HepG2 (cell line): ENCODE data around the gene CD163L1. TPM values are rescaled to one million over a fixed set of nuclear protein-coding genes. Genes with fewer than 3 reads are reported as not detected.
"Not testable (repeated sequence)": the region's sequence is repeated elsewhere in the genome, so short reads cannot be mapped to it uniquely, and the experiment has no call there.

ENCODE experiments used
- ATAC-seq: fragments of 200-7000 bp; cut with Tn5 transposase; 3 replicates; pipeline ENCODE4 v1.9.1; 2020; ENCODE audit warnings: mild to moderate bottlenecking, moderate library complexity
- BruUV-seq: library from RNA; stranded (reverse); fragments of 400-500 nt; replicated peaks from 2 replicates; lab custom pipeline; 2021; lab: Mats Ljungman, UMichigan
- CTCF ChIA-PET: fragments of 300-600 bp; formaldehyde crosslinking; extraction: SDS; loops from one replicate; lab custom pipeline; 2021; ENCODE audit warnings: low total read pairs, inconsistent platforms, low intra/inter-chr PET ratio; lab: Yijun Ruan, JAX
- POLR2A ChIA-PET: fragments of 350-600 bp; sonication (Branson Sonifier 250); formaldehyde crosslinking; loops from one replicate; lab custom pipeline; 2020; ENCODE audit warnings: antibody characterized with exemption, inconsistent platforms; lab: Yijun Ruan, JAX
- DNase-seq: peaks from one replicate; pipeline ENCODE4 v3.0.0-alpha.2; 2015; ENCODE audit warnings: low spot score
- FAIRE-seq: peaks from 3 replicates; lab custom pipeline; 2011; peaks lifted over from hg19 to GRCh38; lab: Jason Lieb, UNC
- H2AFZ ChIP-seq: one replicate; pipeline ENCODE4 v1.6.1; 2011; ENCODE audit warnings: low read length, inconsistent platforms
- H3K27ac ChIP-seq: fragments of 300-600 bp; 3 replicates; pipeline ENCODE4 v1.8.0; 2011; ENCODE audit warnings: mixed run types, mild to moderate bottlenecking, mixed read lengths, low read length, inconsistent platforms; ENCODE audit not compliant: insufficient read depth; ENCODE audit errors: extremely low read length
- H3K27me3 ChIP-seq, 2 experiments: fragments of 200-600 bp in 1 of 2; 2 replicates in 1 of 2; 3 replicates in 1 of 2; pipeline versions ENCODE4 v1.6.0 to v1.8.0; 2011; ENCODE audit warnings: low read length in 2 of 2, mild to moderate bottlenecking in 2 of 2, moderate library complexity in 2 of 2, inconsistent platforms in 1 of 2; ENCODE audit not compliant: insufficient read depth in 2 of 2, control insufficient read depth in 1 of 2
- H3K36me3 ChIP-seq, 2 experiments: fragments of 200-600 bp in 1 of 2; replicated peaks in 1 of 2; 2 replicates in 1 of 2; 3 replicates in 1 of 2; pipeline versions ENCODE4 v1.5.1 to v1.8.0; 2011; ENCODE audit warnings: low read length in 2 of 2, inconsistent platforms in 1 of 2; ENCODE audit not compliant: insufficient read depth in 2 of 2, control insufficient read depth in 1 of 2
- H3K4me1 ChIP-seq: 2 replicates; pipeline ENCODE4 v1.5.1; 2012; ENCODE audit warnings: low read length, inconsistent platforms; ENCODE audit not compliant: insufficient read depth
- H3K4me2 ChIP-seq: 2 replicates; pipeline ENCODE4 v1.6.0; 2011; ENCODE audit warnings: low read depth, low read length, inconsistent platforms
- H3K4me3 ChIP-seq, 3 experiments: fragments of 200-600 bp in 1 of 3; sonication (generic), shearing (Covaris generic) in 1 of 3; replicated peaks in 1 of 3; 2 replicates each; pipeline ENCODE4 v1.5.1; 2011 to 2016; ENCODE audit warnings: low read length in 3 of 3, inconsistent platforms in 2 of 3, low read depth in 2 of 3, mild to moderate bottlenecking in 2 of 3, control low read depth in 1 of 3, mixed read lengths in 1 of 3; ENCODE audit not compliant: insufficient read depth in 1 of 3
- H3K79me2 ChIP-seq: one replicate; pipeline ENCODE4 v1.6.1; 2011; ENCODE audit warnings: low read length, inconsistent platforms; ENCODE audit not compliant: insufficient read depth
- H3K9ac ChIP-seq: 2 replicates; pipeline ENCODE4 v1.6.0; 2011; ENCODE audit warnings: mild to moderate bottlenecking, low read depth, low read length, inconsistent platforms; ENCODE audit not compliant: insufficient read depth
- H3K9me3 ChIP-seq: 2 replicates; pipeline ENCODE4 v1.5.1; 2012; ENCODE audit warnings: mild to moderate bottlenecking, low read length
- H4K20me1 ChIP-seq: 2 replicates; pipeline ENCODE4 v1.6.0; 2011; ENCODE audit warnings: inconsistent platforms, mild to moderate bottlenecking, low read length, moderate library complexity; ENCODE audit not compliant: insufficient read depth
- HMGA1 ChIP-seq: sonication (generic); formaldehyde crosslinking; conservative IDR thresholded peaks from 2 replicates; pipeline ENCODE4 v1.4.0; 2020; ENCODE audit warnings: missing genetic modification reagents
- KAT8 ChIP-seq: IDR thresholded peaks from 2 replicates; pipeline ENCODE4 v1.6.1; 2016; ENCODE audit warnings: missing genetic modification reagents, missing compliant biosample characterization
- NFKBIZ ChIP-seq: IDR thresholded peaks from 2 replicates; pipeline ENCODE4 v1.6.1; 2018; ENCODE audit warnings: missing genetic modification reagents, missing compliant biosample characterization
- TSC22D2 ChIP-seq: sonication (generic); formaldehyde crosslinking; IDR thresholded peaks from 2 replicates; pipeline ENCODE4 v1.5.1; 2020; ENCODE audit warnings: missing genetic modification reagents, mild to moderate bottlenecking, borderline replicate concordance
- ZFYVE20 ChIP-seq: sonication (generic); formaldehyde crosslinking; IDR thresholded peaks from 2 replicates; pipeline ENCODE4 v1.8.0; 2023; ENCODE audit warnings: low read depth, mild to moderate bottlenecking, moderate library complexity, missing genetic modification reagents, borderline replicate concordance
- ZNF772 ChIP-seq: sonication (generic); formaldehyde crosslinking; IDR thresholded peaks from 2 replicates; pipeline ENCODE4 v1.5.0; 2020; ENCODE audit warnings: mild to moderate bottlenecking, missing genetic modification reagents
- ZNF773 ChIP-seq: sonication (generic); formaldehyde crosslinking; IDR thresholded peaks from 2 replicates; pipeline ENCODE4 v1.4.0; 2020; ENCODE audit warnings: missing genetic modification reagents, borderline replicate concordance
- WGBS: methylation state at CpG from one replicate; pipeline ENCODE4 v1.1.6; 2017; ENCODE audit warnings: low lambda C conversion rate; 5-methylcytosine and 5-hydroxymethylcytosine counted together
- in situ Hi-C: cut with HindIII; loops from 2 replicates; pipeline ENCODE4 v1.10.0; 2017; ENCODE audit warnings: low pct_unique_long_range_greater_than_20kb; ENCODE audit not compliant: extremely low pct_ligation_motif_present
- intact Hi-C: fragments of 100-400 bp; cut with micrococcal nuclease; formaldehyde crosslinking; loops from one replicate; pipeline ENCODE4 v1.10.0; 2022; ENCODE audit not compliant: unreplicated experiment
- polyA plus RNA-seq, 8 experiments: library from polyadenylated mRNA; depleted of rRNA in 3 of 8; stranded (reverse) in 7 of 8; unstranded in 1 of 8; fragments of >200 nt; fragmentation: Illumina TruSeq in 4 of 8; extraction: Trizol in 4 of 8; gene quantifications; 2 replicates each; pipeline versions ENCODE4 v1.2.1 to v1.2.3, GENCODE V29; 2011 to 2016; ENCODE audit warnings: low read depth in 4 of 8, missing spikeins in 1 of 8, mixed read lengths in 1 of 8; ENCODE audit not compliant: insufficient read depth in 1 of 8
- total RNA-seq, 5 experiments: library from RNA; depleted of rRNA; stranded (reverse); fragments of >200 nt; fragmentation: Illumina TruSeq; extraction: Trizol; gene quantifications; 2 replicates each; pipeline ENCODE4 v1.2.3, GENCODE V29; 2016; ENCODE audit warnings: low read depth in 1 of 5

CD163L1 gene
- total and polyA plus RNA-seq, 2 of the 13 experiments (the other 11 are each of a cell fraction or from before 2014, with no cell fraction given) = 3.4 to 6.8 TPM

GRCh38 chr12:7441216-7441615, 2.7 kb downstream of the CD163L1 start (continued):
- TF ChIP-seq ZFYVE20 (CRISPR knock-in tag) = no peak
- TF ChIP-seq NFKBIZ (CRISPR knock-in tag) = no peak
- TF ChIP-seq KAT8 (CRISPR knock-in tag) = no peak
- TF ChIP-seq ZNF772 (CRISPR knock-in tag) = no peak
- TF ChIP-seq HMGA1 (CRISPR knock-in tag) = no peak

DNA sequence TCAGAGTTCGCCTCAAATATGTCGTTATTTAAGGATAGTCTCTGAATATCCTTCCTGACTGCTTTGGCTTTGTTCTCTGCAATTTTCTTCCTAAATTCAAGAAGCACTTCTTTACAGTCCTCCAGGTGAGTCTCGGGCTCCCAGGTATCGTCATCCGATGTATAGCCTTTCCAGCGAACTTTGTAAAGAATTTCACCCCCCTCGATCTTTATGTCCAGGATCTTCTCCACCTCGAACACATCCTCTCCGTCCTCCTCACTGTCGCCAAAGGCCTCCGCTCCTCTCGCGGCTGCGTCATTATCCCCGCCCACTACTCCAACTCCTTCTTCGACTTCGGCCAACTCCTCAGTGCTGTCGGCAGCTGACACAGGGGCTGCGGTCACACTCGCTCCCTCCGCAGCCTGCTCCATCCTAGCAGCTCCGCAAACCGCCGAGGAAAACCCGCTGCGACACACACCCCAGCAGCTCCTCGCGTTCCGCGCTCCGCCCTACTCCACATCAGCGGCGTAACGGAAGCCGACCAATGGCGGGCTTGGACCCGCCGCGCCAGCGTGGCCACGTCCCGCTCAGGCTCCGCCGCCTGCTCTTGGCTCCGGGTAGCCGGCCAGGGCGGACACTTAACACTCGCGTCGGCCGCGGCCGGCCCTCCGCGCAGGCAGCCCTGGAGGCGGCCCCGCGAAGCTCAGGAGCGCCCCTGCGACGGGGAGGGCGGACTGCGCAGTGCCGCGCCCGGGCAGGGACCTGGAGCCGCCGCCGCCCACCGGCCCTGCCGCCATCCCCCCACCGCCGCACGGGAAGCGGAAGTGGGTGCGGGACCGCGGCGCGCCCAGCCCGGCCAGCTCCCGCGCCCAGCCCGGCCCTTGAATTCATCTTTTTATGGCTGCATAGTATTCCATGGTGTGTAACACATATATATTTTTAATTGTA, 4.1 kb downstream of the CD163L1 start:
- in situ Hi-C loops (no loop called here), intact Hi-C loops (no loop called here)
- Histone ChIP-seq H3K36me3 (no peaks in the 10 kb centered on the region), H3K9ac (no peak overlapping the region), H3K9me3 (no peaks in the 10 kb centered on the region), H2AFZ (no peak overlapping the region), H3K4me2 (no peak overlapping the region), H3K4me3 (no peak overlapping the region), H3K27me3 (no peaks in the 10 kb centered on the region; a peak in 1 of 5 replicates), H3K4me1 (no peaks in the 10 kb centered on the region), H4K20me1 (no peaks in the 10 kb centered on the region), H3K27ac (no peak overlapping the region), H3K79me2 (no peaks in the 10 kb centered on the region)
- ATAC-seq (no peak), FAIRE-seq (no peak), DNase-seq (no peak)
- 76% methylated on average over 46 of the region's 84 CpGs for WGBS
- TF ChIP-seq TSC22D2 (CRISPR knock-in tag) (no peak), ZNF773 (no peak)
- no TSS peak for BruUV-seq
- POLR2A ChIA-PET = no interaction called here
- CTCF ChIA-PET = no interaction called here

GRCh38 chr12:7438291-7438995, 5.5 kb downstream of the CD163L1 start:
- H4K20me1 ChIP-seq, H3K9me3 ChIP-seq, H3K27ac ChIP-seq, H3K36me3 ChIP-seq, H2AFZ ChIP-seq, CTCF ChIA-PET, H3K27me3 ChIP-seq, H3K4me1 ChIP-seq, H3K79me2 ChIP-seq, H3K4me3 ChIP-seq, in situ Hi-C loops, POLR2A ChIA-PET, DNase-seq, H3K9ac ChIP-seq, ATAC-seq, FAIRE-seq, BruUV-seq, intact Hi-C loops, H3K4me2 ChIP-seq: not testable (repeated sequence)
- WGBS = 23% methylated on average over 8 of the region's 8 CpGs

DNA sequence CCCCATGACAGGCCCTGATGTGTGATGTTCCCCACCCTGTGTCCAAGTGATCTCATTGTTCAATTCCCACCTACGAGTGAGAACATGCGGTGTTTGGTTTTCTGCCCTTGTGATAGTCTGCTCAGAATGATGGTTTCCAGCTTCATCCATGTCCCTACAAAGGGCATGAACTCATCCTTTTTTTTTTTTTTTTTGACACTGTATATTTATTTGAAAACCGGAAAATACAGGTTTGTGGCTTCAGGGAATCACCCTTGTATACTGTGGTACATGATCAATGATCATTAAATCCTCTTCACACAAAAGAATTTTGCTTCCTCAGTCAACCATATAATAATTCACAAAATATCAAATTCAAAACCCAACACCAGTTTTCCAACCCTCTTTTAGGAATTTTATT, 6.5 kb downstream of the CD163L1 start:
- ATAC-seq, H3K9me3 ChIP-seq, FAIRE-seq, H3K79me2 ChIP-seq, H2AFZ ChIP-seq, H3K27ac ChIP-seq, H3K27me3 ChIP-seq, in situ Hi-C loops, BruUV-seq, H3K4me3 ChIP-seq, H3K4me2 ChIP-seq, H3K9ac ChIP-seq, H3K36me3 ChIP-seq, H4K20me1 ChIP-seq, CTCF ChIA-PET, DNase-seq, intact Hi-C loops, POLR2A ChIA-PET, H3K4me1 ChIP-seq: not testable (repeated sequence)
- WGBS = 32% methylated on average over 3 of the region's 3 CpGs
